H1 (cell line): ENCODE measurements around the gene ELOVL6. TPM values are rescaled to one million over a fixed set of nuclear protein-coding genes. Genes with fewer than 3 reads are reported as not detected.

Experiments
- CHD7 ChIP-seq: fragments of 300-600 bp; sonication (generic); IDR thresholded peaks from 2 replicates; pipeline ENCODE4 v1.7.1; 2012; ENCODE audit warnings: low read length, moderate library complexity, mild to moderate bottlenecking, inconsistent platforms; ENCODE audit not compliant: insufficient replicate concordance
- EGR1 ChIP-seq: IDR thresholded peaks from 2 replicates; pipeline ENCODE4 v1.6.1; 2011; ENCODE audit warnings: low read depth, low read length, borderline replicate concordance
- SIRT6 ChIP-seq: IDR thresholded peaks from one replicate; pipeline ENCODE4 v1.7.1; 2012; ENCODE audit warnings: low read length, inconsistent platforms
- polyA plus RNA-seq, 7 experiments: library from polyadenylated mRNA; depleted of rRNA in 3 of 7; stranded (reverse) in 5 of 7; unstranded in 2 of 7; fragments of >200 nt in 5 of 7; fragments of 200-250 nt in 2 of 7; gene quantifications; 1 replicate in 5 of 7; 2 replicates in 1 of 7; 4 replicates in 1 of 7; pipeline versions ENCODE4 v1.2.1 to v1.2.3, GENCODE V29; 2011 to 2013; ENCODE audit warnings: missing spikeins in 2 of 7, mixed read lengths in 2 of 7
- total RNA-seq: library from RNA; stranded (reverse); fragmentation: NEBNext Ultra II Directional; extraction: Animal tissue kit (Norgen Biotek cat#: 25700); gene quantifications from 2 replicates; pipeline ENCODE4 v1.2.1, GENCODE V29; 2021

The ELOVL6 gene
- total and polyA plus RNA-seq, 2 of the 8 experiments (the other 6 are each of a cell fraction or from before 2014, with no cell fraction given), result 27.8 to 86.6 TPM

- no peak for TF ChIP-seq CHD7
- no peak for TF ChIP-seq EGR1
- TF ChIP-seq SIRT6, result no peak
These were observed 70.4 kb downstream of the ELOVL6 start (continued) for GRCh38 chr4:110128029-110128428.
